ENCODE results near the gene PRF1.
"Not testable (repeated sequence)": the region's sequence is repeated elsewhere in the genome, so short reads cannot be mapped to it uniquely, and the experiment has no call there.

PRF1 gene

DNA sequence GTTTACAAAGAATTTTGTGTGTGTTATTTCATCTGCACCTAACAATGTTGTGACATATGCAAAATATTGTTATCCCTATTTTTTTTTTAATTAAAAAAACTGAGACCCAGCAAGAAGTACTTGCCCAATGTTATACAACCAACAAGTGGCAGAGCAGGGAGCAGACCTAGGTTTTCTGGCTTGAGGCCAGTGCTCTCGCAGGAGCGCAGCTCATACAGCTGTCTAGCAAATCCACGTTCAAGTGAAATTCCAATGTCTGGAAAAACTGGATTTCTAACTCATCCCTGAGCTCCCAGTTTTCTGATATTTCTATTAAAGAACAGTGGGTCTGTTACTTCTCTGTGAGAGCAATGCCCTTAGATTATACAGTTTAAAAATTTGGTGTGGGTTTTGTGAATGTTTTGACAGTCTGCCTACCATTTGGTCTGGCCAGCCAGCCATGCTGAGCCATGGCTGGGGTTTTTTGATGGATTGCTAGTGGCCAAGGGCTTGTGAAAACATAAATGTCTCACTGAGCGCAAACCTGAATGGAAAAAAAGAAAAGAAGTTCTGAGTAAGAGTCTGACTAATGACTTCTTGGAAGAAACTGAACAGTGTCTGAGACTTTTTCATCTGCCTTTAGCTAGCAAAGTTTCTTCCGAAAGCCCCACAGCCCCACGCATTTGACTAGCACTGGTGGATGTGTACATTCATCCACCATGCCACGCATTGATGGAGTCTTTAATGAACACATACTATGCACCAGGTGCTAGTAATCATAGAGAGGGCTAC, 15.4 kb upstream of the PRF1 start:
- no peak for FAIRE-seq

DNA sequence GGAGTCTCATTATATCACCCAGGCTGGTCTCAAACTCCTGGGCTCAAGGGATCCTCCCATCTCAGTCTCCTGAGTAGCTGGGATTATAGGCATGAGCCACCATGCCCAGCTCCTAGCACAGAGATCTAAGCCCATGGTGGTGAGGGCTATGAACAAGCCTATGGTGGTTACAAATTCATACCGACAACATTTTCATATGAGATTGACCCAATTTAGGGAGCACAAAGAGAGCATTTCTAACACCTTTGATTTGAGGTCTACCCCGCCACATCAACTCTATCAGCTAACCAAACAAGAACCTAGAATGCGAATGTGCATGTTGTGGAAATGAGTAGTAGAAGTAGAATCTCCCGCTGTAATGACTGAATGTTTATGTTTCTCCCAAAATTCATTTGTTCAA, 14.2 kb upstream of the PRF1 start:
- no peak for FAIRE-seq

DNA sequence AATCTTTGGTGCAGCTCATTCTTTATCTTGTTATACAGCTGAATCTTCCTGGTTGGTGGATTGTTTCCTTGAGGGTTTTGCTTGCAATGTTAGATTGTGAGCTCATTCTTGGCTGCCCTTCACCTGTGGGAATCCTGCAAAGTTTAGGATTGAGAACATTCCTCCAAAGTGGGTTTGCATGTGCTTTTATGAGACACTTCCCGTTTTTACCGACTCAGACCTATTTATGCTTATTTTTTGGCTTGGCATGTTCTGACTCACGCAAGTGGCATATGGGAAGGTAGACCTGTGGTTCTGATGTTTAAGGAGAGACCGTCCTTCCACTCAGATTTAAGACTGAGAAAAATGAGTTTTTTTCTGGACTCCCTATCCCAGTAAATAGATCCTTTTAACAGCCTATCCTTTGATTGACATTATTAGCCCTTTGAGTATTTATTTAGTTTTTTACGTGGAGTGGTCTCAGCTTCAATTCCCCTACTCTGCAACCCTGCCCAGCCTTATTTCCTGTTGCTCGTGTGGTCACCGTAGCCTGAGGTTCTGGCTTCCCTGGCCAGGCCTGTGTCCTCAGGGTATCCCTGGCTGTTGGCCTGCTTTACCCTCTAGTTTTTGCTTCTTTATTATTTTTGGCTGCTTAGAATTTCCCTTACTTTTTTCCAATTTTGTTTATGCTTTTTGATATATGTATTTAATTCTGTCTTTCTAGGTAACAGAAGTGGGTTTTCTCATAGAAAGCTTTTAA, 13.4 kb upstream of the PRF1 start:
- FAIRE-seq = no peak

DNA sequence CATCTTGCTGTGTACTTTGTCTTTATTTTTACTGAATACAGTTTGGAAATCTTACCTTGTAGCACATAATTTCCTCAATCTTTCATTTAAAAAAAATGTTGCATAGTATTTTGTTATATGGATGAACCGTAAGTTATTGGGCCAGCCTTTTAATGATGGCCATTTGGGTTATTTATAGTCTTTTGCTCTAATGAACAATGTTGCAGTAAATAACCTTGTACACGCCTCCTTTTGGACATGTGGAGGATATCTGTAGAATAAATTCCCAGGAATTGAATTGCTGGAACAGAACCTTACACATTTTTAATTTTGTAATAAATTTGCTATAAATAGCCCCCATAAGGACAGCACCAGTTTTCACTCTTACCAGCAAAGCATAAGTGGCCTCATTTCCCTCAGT, 12.7 kb upstream of the PRF1 start:
- no peak for FAIRE-seq

DNA sequence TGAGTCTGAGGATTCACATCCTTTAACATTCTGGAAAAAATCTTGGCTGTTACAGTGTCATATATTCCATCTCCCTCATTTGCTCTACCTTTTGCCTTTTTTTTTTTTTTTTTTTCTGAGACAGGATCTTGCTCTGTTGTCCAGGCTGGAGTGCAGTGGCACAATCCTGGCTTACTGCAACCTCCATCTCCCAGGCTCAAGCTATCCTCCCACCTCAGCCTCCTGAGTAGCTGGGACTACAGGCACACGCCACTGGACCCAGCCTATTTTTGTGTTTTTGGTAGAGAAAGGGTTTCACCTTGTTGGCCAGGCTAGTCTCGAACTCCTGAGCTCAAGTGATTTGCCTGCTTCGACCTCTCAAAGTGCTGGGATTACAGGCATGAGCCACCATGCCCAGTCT, 11.8 kb upstream of the PRF1 start:
- not testable (repeated sequence) for FAIRE-seq

DNA sequence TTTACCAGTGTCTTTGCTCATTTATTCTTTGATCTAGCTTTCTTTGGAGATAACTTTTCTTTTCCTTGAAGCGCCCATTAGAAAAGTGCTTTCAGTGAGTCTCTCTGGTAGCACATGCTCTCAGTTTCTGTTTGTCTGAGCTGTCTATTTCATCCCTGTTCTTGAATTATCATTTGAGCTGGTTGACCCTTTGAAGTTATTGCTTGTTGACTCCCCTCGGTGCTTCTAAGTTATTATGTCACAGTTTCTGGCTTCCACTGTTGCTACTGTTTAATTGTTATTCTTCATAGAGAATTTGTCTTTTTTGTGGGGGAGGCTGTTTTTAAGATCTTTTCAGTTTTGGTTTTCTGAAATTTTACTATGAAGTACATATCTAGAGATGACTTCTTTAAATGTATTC, 11.4 kb upstream of the PRF1 start:
- no peak for FAIRE-seq

DNA sequence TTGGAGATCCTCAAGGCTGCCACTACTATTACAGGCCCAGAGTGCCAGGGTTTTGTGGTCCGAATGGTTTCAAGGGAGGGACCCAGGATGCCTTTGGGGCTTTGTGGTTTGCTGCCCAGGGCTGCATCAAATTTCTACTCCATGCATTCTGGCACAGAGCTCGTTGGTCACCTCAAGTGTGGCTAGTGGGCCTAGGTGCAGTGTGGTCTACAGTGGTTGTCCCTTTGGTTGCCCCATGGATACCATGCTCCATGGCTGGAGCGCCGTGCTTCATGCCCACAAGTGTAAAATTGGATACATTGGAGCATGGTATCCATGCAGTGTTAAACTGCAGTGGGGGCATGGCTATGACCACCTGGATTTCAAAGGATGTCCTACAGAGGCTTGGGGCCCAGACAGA, 5.4 kb upstream of the PRF1 start:
- no peak for FAIRE-seq

DNA sequence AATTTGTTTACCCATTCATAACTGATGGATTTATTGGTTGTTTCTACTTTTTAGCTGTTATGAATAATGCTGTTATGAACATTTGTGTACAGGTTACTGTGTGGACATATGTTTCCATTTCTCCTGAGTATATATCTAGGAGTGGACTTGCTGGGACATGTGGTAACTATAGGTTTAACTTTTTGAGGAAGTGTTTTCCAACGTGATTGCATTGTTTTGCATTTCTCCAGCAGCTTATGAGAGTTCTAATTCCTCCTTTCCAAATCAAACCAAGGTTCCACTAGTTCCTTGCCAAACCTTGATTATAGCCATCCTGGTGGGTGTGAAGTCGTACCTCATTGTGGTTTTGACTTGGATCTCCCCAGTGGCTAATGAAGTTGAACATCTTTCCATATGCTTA, 2.6 kb upstream of the PRF1 start:
- no peak for FAIRE-seq

DNA sequence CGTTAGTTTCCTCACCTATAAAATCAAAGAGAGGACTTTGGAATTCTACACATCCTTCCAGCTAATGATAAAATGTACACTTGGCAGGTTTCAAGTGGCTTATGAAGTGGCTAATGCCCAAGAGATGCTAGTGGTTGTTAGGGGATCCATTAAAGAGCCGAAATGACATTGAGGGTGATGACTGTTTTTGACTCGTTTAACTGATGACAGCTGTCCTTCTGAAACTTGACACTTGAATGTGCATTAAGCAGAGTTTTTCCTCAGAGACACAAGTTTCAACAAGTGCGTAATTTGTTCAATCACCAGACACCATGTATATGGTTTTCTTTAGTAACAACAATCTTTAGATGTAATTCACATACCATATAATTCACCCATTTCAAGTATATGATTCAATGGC, 1.6 kb upstream of the PRF1 start:
- no peak for FAIRE-seq

DNA sequence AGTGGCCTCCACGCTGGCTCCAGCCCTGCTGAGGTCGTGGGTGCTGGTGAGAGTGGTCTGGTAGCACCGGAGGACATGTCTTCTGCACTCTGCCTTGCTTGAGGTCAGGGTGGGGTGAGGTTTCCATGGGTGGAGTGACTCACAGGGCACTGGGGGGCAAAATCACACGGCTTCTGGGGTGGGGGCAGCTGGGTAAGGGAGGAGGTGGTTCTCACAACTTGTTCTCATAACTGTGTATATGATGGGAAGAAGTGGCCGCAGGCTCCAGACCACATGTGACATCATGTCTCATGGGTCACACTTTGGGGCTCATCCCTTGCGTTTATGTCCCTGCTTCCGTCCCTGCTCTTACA, 884 bp upstream of the PRF1 start:
- no peak for FAIRE-seq

DNA sequence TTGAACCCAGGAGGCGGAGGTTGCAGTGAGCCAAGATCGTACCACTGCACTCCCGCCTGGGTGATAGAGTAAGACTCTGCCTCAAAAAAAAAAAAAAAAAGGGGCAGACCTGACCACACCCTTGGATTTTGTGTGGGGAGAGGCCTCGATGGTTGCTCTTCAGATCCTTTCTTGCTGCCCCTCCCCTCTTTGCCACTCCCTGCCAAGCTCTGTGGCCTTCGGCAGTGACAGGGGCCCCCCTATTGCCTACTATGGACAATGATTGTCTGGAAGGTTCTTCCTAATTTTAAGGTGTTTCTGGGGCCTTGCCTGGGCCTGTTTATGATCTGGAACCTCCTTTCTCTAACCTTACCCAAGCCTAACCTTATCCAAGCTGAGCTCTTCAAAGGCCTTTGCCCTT, 795 bp downstream of the PRF1 start:
- no peak for FAIRE-seq

DNA sequence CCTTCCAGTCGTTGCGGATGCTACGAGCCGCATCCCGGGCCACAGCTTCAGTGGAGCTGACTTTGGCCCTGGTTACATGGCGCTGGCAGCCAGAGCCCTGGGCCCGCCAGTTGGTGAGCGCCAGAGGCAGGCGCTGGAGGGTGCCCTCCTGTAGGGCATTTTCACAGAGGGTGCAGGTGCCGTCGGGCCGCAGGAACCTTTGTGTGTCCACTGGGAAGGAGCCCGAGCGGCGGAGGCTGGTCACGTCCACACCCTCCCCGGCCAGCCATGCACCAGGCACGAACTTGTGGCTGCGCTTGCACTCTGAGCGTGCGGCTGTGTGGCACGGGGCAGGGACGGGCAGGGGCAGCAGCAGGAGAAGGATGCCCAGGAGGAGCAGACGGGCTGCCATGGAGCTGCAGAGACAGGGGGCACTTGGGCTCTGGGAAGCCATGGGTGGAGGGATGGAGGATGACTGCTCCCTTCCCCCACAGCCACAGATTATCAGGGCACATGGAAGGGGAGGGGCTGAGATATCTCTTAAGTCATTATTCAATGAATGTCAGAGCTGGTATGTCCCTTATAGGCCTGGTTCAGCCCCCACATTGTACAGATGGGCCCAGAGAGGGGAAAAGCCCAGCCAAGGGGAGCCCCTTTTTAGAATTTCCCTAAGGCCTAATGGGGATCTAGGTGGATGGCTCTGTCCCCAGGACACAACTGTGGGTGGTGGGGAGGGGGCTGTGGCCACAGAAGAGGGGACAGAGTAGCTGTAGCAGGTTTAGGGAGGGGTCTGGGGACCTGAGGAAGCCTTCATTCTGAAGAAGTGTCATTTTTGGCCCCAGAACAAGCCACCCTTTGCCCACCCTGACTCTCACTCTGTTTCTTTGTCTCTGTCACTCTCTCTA, 1.8 kb downstream of the PRF1 start:
- FAIRE-seq = no peak

DNA sequence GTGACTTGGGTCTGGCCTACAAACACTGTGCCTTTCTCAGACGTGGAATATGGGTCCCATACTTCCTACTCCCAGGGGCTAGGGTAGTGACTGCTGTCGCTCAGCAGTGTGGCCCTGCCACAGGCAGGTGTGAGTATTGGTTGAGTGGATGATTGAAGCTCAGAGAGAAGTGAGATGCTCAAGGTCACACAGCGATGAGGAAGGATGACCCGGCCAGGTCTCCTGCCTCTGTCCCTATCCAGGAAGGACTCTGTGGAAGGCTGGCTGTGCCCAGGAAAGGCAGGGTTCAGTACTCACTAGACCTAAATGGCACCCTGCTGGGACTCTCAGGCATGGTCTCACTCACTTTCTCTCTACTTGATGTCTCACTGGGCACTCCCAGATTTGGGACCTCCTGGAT, 2.8 kb downstream of the PRF1 start:
- FAIRE-seq = no peak

DNA sequence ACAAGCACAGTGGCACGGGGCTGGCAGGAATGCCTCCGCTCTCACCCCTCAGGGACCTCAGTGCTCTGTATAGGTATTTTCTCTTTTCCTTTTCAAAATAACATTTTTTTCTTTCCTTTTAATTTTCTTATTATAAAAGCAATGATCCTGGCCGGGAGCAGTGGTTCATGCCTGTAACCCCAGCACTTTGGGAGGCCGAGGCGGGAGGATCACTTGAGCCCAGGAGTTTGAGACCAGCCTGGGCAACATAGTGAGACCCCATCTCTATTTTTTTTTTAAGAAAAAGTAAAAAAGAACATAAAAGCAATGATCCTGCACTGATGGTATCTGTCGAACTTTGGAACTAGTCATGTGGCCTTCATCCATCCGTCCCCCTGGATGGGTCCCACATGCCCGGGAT, 3.2 kb downstream of the PRF1 start:
- no peak for FAIRE-seq

DNA sequence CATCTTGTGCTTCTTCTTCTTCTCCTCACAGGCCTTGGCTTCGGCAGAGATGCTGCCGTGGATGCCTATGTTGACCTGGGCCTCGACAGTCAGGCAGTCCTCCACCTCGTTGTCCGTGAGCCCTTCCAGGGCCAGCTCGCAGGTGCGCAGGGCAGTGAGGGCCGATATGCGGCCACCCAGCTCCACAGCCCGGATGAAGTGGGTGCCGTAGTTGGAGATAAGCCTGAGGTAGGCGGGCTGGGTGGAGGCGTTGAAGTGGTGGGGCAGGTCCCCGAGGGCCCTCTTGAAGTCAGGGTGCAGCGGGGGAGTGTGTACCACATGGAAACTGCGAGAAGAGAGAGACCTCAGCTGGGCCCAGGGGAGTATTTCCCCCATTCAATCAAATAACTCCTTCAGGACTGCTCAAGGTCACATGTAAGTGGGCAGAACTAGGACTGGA, 3.7 kb downstream of the PRF1 start:
- FAIRE-seq = no peak

DNA sequence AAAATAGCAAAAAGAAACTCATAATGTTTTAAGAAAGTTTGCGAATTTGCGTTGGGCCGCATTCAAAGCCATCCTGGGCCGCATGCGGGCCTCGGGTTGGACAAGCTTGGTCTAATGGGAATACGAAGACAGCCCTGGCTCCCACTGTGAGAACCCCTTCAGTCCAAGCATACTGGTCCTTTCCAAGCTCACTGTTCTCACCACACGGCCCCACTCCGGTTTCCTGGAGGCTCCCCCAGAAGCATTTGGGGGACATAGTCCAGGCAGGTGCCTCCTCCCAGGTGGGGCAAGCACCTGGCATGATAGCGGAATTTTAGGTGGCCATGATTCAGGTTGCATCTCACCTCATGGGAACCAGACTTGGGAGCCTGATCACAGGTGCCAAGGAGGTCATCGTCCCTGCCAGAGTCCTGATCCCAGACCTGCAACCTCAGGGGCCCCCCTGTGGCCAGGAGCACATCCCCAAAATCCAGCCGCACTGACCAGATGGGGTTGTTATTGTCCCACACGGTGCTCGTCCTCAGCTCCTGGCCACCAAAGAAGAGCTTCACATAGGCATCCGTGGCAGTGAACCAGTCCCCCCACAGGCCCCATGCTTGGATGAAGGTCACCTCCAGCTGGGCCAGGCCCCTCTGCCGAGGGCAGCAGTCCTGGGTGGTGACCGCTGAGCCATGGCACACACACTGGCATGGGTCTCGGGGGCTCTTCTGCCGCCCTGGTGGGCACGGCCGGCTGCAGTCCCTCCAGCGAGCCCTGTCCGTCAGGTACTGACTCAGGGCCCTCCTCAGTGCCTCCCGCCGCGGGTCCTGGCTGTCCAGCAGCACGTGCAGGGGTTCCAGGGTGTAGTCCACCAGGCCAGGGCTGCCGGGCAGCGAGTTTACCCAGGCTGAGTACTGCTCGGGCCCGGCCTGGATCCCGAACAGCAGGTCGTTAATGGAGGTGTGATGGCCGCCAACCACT, 4.4 kb downstream of the PRF1 start:
- no peak for FAIRE-seq

DNA sequence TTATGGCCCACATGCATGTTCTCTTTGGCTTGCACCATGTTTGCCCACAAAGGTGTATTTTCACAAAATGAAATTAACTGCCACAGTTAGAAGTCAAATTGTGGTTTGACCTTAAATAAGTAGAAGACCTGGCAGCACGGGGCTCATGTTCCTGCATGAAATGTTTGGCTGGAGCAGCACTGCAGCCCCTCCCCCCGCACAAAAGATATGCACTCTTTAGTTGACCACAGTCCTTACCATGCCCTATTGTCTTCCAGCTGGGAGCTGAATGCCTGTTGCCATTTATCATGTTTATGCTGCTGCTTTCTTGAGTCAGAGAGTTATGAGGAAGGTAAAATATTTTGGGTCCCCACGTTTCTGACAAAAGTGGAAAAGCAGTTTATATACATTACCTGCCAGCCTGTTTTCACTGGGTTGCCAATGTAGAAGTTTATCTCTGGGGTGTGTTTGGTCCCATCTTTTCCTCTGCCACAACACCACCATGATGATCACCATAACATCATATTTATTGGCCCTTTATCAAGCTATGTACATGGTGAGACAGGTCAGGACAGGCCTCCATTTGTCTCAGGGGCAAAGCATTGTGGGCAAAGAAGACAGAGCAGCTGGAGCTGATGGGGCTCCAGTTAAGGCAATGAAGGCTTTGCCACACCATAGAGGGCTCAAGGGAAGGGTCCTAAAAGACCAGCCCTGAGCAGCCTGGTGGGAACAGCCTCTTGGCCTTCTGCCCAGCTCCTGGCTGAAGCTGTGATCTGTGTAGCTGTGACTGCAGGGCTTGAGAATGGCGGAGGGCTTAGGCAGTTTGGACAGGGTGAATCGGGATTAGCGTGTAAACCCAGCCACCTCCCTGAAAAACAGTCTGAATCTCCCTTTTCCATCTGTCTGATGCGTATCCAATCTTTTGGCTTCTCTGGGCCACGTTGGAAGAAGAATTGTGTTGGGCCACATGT, 5.4 kb downstream of the PRF1 start:
- FAIRE-seq = no peak

DNA sequence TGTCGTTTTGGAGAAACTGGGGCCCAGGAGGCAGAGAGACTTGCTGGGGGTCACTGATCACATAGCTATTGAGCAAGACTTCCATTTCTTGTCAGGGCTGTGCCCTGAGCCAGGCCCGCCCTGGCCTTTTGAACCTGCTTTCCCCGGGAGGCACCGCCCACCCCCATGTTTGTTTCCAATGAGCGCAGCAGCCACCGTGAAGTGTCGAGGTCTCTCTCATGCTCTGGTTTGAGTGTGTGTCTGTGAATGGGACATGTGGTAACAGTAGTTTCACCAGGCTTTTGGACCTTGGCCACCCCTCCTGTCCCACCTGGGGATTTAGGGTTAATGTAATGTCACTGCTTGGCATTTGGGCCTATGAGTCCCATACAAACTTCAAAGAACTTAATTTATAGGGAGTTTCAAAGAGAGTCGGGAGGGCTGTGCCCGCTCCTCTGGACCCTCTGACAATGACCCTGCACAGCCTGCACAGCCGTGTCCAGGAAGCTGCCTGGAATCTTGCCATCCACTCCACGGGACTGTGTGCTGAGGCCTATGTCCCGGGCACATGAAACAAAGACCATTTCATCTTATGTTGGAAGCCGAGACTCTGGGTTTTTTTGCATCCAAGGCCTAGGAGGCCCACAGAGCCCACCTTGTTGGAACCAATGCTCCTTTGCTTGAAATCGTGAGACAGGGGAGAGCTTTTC, 6.3 kb downstream of the PRF1 start:
- FAIRE-seq = no peak

DNA sequence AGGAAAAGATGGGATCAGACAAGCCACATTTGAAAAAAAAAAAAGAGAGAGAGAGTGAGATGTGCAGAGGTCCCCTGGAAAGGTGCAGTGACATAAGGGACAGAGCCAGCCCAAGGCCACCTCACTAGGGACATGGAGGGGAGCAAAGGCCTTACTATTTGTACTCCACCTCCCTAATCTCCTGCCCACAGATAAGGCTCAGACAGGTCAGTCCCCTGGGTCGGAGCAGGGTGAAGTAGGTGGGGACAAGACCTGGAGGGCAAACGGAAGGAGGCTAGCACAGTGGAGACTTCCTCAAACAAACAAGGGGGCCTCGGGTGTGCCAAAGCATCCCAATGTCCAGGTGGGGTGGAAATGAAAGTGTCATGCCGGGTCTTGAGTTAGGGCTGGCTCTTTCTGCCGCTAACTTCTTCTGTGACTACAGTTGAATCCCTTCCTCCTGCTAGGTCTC, 7.0 kb downstream of the PRF1 start:
- no peak for FAIRE-seq

DNA sequence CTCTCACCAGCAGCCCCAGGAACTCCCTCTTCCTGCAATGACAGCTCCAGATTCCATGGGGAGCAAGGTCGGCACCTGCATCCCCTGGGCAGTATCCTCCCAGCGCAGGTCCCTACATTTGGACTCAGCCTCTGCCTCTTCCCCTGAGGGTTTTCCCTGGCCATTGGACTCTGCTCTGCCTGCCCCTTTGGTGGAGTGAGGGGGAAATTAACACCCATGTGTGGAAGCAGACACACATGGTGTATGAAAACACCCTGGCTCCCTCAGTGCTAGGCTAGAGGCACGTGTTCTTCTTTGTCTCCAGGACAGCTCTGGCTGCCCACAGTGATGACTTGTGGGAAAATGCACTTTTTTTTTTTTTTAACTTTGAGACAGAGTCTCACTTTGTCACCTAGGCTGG, 8.4 kb downstream of the PRF1 start:
- FAIRE-seq = no peak

DNA sequence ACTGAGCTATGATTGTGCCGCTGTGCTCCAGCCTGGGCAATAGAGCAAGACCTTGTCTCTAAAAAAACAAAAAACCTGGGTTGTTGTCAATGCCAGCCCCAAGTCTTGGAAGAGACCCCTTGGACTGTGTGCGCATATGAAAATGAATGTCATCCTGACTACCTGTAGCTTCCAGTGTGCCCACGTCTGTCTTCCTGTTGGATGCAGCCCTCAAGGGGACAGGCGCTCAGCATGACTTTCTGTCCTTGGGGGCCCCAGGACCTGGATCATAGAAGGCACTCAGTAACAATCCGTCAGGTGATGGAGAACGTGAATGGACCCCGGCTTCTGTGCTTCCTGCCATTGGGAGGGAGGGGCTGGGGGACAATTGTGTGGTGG, 9.0 kb downstream of the PRF1 start:
- FAIRE-seq = no peak
